Measurements from ENCODE around the gene RNF34. TPM values are rescaled to one million over a fixed set of nuclear protein-coding genes. Genes with fewer than 3 reads are reported as not detected.

The RNF34 gene
- total and polyA plus RNA-seq, 12 donors: 13.3 to 48.4 (median 26.5) TPM

- H3K36me3 ChIP-seq (replicated peaks in 1 of 2): no peaks in the 10 kb centered on the region
- intact Hi-C loops (cut with DNase I): no loop called here
- no peaks in the 10 kb centered on the region for H3K9me3 ChIP-seq (replicated peaks in 1 of 3)
- H3K27ac ChIP-seq: no peak overlapping the region
- TF ChIP-seq CTCF (IDR thresholded peaks at IDR 0.05): no peak
- 73 to 82% (median 81%) methylated on average over 6 of the region's 6 CpGs for WGBS, 4 donors
- H3K27me3 ChIP-seq: no peaks in the 10 kb centered on the region
- no peak for DNase-seq
- H3K4me1 ChIP-seq (replicated peaks in 1 of 2): peaks cover 8% of the 10 kb centered on the region in 2 donors
- H3K4me3 ChIP-seq: no peak overlapping the region
These were observed 44.1 kb upstream of the RNF34 start for GRCh38 chr12:121355818-121356217.

GRCh38 chr12:121356657-121357056 lies 43.3 kb upstream of the RNF34 start:
- Histone ChIP-seq H3K4me3 (no peak overlapping the region), H3K27ac (no peak overlapping the region), H3K9me3 (replicated peaks in 1 of 3) (no peaks in the 10 kb centered on the region), H3K4me1 (replicated peaks in 1 of 2) (no peaks in the 10 kb centered on the region), H3K36me3 (replicated peaks in 1 of 2) (no peaks in the 10 kb centered on the region), H3K27me3 (no peaks in the 10 kb centered on the region)
- intact Hi-C loops (cut with DNase I): no loop called here
- TF ChIP-seq CTCF (IDR thresholded peaks at IDR 0.05) (no peak), POLR2A (IDR thresholded peaks at IDR 0.05) (no peak)
- DNase-seq: no peak
- 74 to 79% (median 79%) methylated on average over 3 of the region's 3 CpGs for WGBS, 4 donors

- 67 to 80% (median 70%) methylated on average over 4 of the region's 4 CpGs for WGBS, 4 donors
- H3K27me3 ChIP-seq: no peaks in the 10 kb centered on the region
- H3K9me3 ChIP-seq (replicated peaks in 1 of 3): no peaks in the 10 kb centered on the region
- H3K27ac ChIP-seq: no peak overlapping the region
- H3K36me3 ChIP-seq (replicated peaks in 1 of 2): no peaks in the 10 kb centered on the region
- H3K4me3 ChIP-seq: no peak overlapping the region
- DNase-seq: no peak
- H3K4me1 ChIP-seq (replicated peaks in 1 of 2): no peaks in the 10 kb centered on the region
- TF ChIP-seq POLR2A (IDR thresholded peaks at IDR 0.05) (no peak), CTCF (IDR thresholded peaks at IDR 0.05) (no peak)
- intact Hi-C loops (cut with DNase I): no loop called here
These were observed 42.6 kb upstream of the RNF34 start for GRCh38 chr12:121357331-121357730.

- 64 to 77% (median 70%) methylated on average over 3 of the region's 3 CpGs for WGBS, 4 donors
- TF ChIP-seq CTCF (IDR thresholded peaks at IDR 0.05): no peak
- TF ChIP-seq POLR2A (IDR thresholded peaks at IDR 0.05): no peak
- no peaks in the 10 kb centered on the region for H3K9me3 ChIP-seq (replicated peaks in 1 of 3)
- intact Hi-C loops (cut with DNase I): no loop called here
- H3K4me1 ChIP-seq (replicated peaks in 1 of 2): no peaks in the 10 kb centered on the region
- no peak overlapping the region for H3K4me3 ChIP-seq
- no peaks in the 10 kb centered on the region for H3K36me3 ChIP-seq (replicated peaks in 1 of 2)
- H3K27me3 ChIP-seq: no peaks in the 10 kb centered on the region
- DNase-seq: no peak
- no peak overlapping the region for H3K27ac ChIP-seq
These were observed 41.8 kb upstream of the RNF34 start for GRCh38 chr12:121358073-121358472.
